HEK293 (cell line): ENCODE results near the gene STX3.
A peak's percentile ranks its signal among the peaks of the same experiment; 100 is the strongest.

Experiments
- KLF8 ChIP-seq: fragments of 450-650 bp; formaldehyde crosslinking; IDR thresholded peaks from 2 replicates; pipeline ENCODE4 v1.5.1; 2016; ENCODE audit warnings: missing biosample characterization, missing genetic modification characterization
- MEIS1 ChIP-seq: sonication (generic); formaldehyde crosslinking; IDR thresholded peaks from 2 replicates; pipeline ENCODE4 v1.8.1; 2022; ENCODE audit warnings: missing genetic modification reagents, mild to moderate bottlenecking, borderline replicate concordance
- MZF1 ChIP-seq: fragments of 450-650 bp; formaldehyde crosslinking; IDR thresholded peaks from 2 replicates; pipeline ENCODE4 v1.5.1; 2017; ENCODE audit warnings: missing biosample characterization, missing genetic modification characterization, borderline replicate concordance
- PRDM2 ChIP-seq: fragments of 450-650 bp; formaldehyde crosslinking; IDR thresholded peaks from 2 replicates; pipeline ENCODE4 v1.5.1; 2016; ENCODE audit warnings: missing biosample characterization, missing genetic modification characterization, borderline replicate concordance
- YY1 ChIP-seq: fragments of 450-650 bp; formaldehyde crosslinking; IDR thresholded peaks from 2 replicates; pipeline ENCODE4 v1.5.1; 2018; ENCODE audit warnings: missing biosample characterization, missing genetic modification characterization
- ZBTB1 ChIP-seq: fragments of 450-650 bp; formaldehyde crosslinking; IDR thresholded peaks from 2 replicates; pipeline ENCODE4 v1.5.1; 2016; ENCODE audit warnings: missing biosample characterization, missing genetic modification characterization
- ZBTB20 ChIP-seq: fragments of 450-650 bp; formaldehyde crosslinking; IDR thresholded peaks from 2 replicates; pipeline ENCODE4 v1.5.1; 2016; ENCODE audit warnings: missing biosample characterization, missing genetic modification characterization
- ZNF157 ChIP-seq: fragments of 450-650 bp; formaldehyde crosslinking; IDR thresholded peaks from 2 replicates; pipeline ENCODE4 v1.5.1; 2016; ENCODE audit warnings: missing biosample characterization, missing genetic modification characterization
- ZNF266 ChIP-seq: fragments of 450-650 bp; formaldehyde crosslinking; IDR thresholded peaks from 2 replicates; pipeline ENCODE4 v1.5.1; 2016; ENCODE audit warnings: missing biosample characterization, missing genetic modification characterization, low read depth
- ZNF335 ChIP-seq: fragments of 450-650 bp; formaldehyde crosslinking; conservative IDR thresholded peaks from 2 replicates; pipeline ENCODE4 v1.5.1; 2016; ENCODE audit warnings: missing biosample characterization, missing genetic modification characterization
- ZNF394 ChIP-seq: fragments of 450-650 bp; formaldehyde crosslinking; IDR thresholded peaks from 2 replicates; pipeline ENCODE4 v1.5.1; 2016; ENCODE audit warnings: missing biosample characterization, missing genetic modification characterization, mild to moderate bottlenecking, moderate library complexity, borderline replicate concordance
- ZNF426 ChIP-seq: fragments of 450-650 bp; formaldehyde crosslinking; IDR thresholded peaks from 2 replicates; pipeline ENCODE4 v1.5.1; 2017; ENCODE audit warnings: missing biosample characterization, missing genetic modification characterization, mild to moderate bottlenecking, inconsistent platforms, moderate library complexity
- ZNF510 ChIP-seq: fragments of 450-650 bp; formaldehyde crosslinking; IDR thresholded peaks from 2 replicates; pipeline ENCODE4 v1.5.1; 2018; ENCODE audit warnings: mild to moderate bottlenecking, missing genetic modification characterization, missing biosample characterization; ENCODE audit not compliant: insufficient replicate concordance
- ZNF600 ChIP-seq: fragments of 450-650 bp; formaldehyde crosslinking; IDR thresholded peaks from 2 replicates; pipeline ENCODE4 v1.5.1; 2016; ENCODE audit warnings: missing biosample characterization, missing genetic modification characterization
- ZNF629 ChIP-seq: fragments of 450-650 bp; formaldehyde crosslinking; IDR thresholded peaks from 2 replicates; pipeline ENCODE4 v1.5.1; 2017; ENCODE audit warnings: missing biosample characterization, missing genetic modification characterization
- ZNF692 ChIP-seq: fragments of 450-650 bp; formaldehyde crosslinking; IDR thresholded peaks from 2 replicates; pipeline ENCODE4 v1.5.1; 2016; ENCODE audit warnings: missing biosample characterization, missing genetic modification characterization
- ZNF76 ChIP-seq: fragments of 450-650 bp; formaldehyde crosslinking; IDR thresholded peaks from 2 replicates; pipeline ENCODE4; 2016; ENCODE audit warnings: low read depth, missing biosample characterization, missing genetic modification characterization, borderline replicate concordance
- ZSCAN23 ChIP-seq: fragments of 450-650 bp; formaldehyde crosslinking; IDR thresholded peaks from 2 replicates; pipeline ENCODE4 v1.5.1; 2016; ENCODE audit warnings: missing biosample characterization, missing genetic modification characterization
- TF ChIP-seq, protein P1 (sequence below): fragments of 450-650 bp; formaldehyde crosslinking; IDR thresholded peaks from 2 replicates; pipeline ENCODE4 v1.5.1; 2017; ENCODE audit warnings: missing biosample characterization, missing genetic modification characterization
- TF ChIP-seq, protein P2 (sequence below): fragments of 450-650 bp; formaldehyde crosslinking; IDR thresholded peaks from 2 replicates; pipeline ENCODE4 v1.5.1; 2016; ENCODE audit warnings: missing biosample characterization, missing genetic modification characterization
- TF ChIP-seq, protein P3 (sequence below): fragments of 450-650 bp; formaldehyde crosslinking; IDR thresholded peaks from 2 replicates; pipeline ENCODE4 v1.5.1; 2016; ENCODE audit warnings: missing biosample characterization, missing genetic modification characterization
- TF ChIP-seq, protein P4 (sequence below): IDR thresholded peaks from 2 replicates; pipeline ENCODE4 v1.6.1; 2011; ENCODE audit warnings: mild to moderate bottlenecking, low read depth, low read length, borderline replicate concordance

Gene STX3

GRCh38 chr11:59810189-59810910 is 55.2 kb downstream of the STX3 start, which contains the start of gene MRPL16 (continued):
- TF ChIP-seq PRDM2 (tag by site-specific recombination) (no peak), ZSCAN23 (tag by site-specific recombination) (0 out of 2 replicates have a peak, but pooled peaks have one; percentile 20), MEIS1 (CRISPR knock-in tag) (no peak), ZNF335 (tag by site-specific recombination) (peak; percentile 55), MZF1 (tag by site-specific recombination) (no peak), ZBTB20 (tag by site-specific recombination) (peak; percentile 37; the same call in 1 of the 2 replicates), ZNF266 (tag by site-specific recombination) (no peak), ZNF76 (tag by site-specific recombination) (peak; percentile 66; the same call in 1 of the 2 replicates), ZNF600 (tag by site-specific recombination) (peak; percentile 32; the same call in 1 of the 2 replicates), ZBTB1 (tag by site-specific recombination) (no peak), ZNF510 (tag by site-specific recombination) (no peak), ZNF394 (peak; percentile 67; the same call in 1 of the 2 replicates), YY1 (tag by site-specific recombination) (peak; percentile 43; the same call in 1 of the 2 replicates), KLF8 (peak; percentile 87), ZNF692 (tag by site-specific recombination) (peak; percentile 61; the same call in 1 of the 2 replicates), ZNF629 (tag by site-specific recombination) (peak; percentile 69), ZNF426 (no peak), ZNF157 (tag by site-specific recombination) (no peak)
- TF ChIP-seq, protein P1, sequence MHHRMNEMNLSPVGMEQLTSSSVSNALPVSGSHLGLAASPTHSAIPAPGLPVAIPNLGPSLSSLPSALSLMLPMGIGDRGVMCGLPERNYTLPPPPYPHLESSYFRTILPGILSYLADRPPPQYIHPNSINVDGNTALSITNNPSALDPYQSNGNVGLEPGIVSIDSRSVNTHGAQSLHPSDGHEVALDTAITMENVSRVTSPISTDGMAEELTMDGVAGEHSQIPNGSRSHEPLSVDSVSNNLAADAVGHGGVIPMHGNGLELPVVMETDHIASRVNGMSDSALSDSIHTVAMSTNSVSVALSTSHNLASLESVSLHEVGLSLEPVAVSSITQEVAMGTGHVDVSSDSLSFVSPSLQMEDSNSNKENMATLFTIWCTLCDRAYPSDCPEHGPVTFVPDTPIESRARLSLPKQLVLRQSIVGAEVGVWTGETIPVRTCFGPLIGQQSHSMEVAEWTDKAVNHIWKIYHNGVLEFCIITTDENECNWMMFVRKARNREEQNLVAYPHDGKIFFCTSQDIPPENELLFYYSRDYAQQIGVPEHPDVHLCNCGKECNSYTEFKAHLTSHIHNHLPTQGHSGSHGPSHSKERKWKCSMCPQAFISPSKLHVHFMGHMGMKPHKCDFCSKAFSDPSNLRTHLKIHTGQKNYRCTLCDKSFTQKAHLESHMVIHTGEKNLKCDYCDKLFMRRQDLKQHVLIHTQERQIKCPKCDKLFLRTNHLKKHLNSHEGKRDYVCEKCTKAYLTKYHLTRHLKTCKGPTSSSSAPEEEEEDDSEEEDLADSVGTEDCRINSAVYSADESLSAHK = no peak
- TF ChIP-seq, protein P2, sequence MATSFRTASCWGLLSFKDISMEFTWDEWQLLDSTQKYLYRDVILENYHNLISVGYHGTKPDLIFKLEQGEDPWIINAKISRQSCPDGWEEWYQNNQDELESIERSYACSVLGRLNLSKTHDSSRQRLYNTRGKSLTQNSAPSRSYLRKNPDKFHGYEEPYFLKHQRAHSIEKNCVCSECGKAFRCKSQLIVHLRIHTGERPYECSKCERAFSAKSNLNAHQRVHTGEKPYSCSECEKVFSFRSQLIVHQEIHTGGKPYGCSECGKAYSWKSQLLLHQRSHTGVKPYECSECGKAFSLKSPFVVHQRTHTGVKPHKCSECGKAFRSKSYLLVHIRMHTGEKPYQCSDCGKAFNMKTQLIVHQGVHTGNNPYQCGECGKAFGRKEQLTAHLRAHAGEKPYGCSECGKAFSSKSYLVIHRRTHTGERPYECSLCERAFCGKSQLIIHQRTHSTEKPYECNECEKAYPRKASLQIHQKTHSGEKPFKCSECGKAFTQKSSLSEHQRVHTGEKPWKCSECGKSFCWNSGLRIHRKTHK (tag by site-specific recombination) = no peak
- TF ChIP-seq, protein P3, sequence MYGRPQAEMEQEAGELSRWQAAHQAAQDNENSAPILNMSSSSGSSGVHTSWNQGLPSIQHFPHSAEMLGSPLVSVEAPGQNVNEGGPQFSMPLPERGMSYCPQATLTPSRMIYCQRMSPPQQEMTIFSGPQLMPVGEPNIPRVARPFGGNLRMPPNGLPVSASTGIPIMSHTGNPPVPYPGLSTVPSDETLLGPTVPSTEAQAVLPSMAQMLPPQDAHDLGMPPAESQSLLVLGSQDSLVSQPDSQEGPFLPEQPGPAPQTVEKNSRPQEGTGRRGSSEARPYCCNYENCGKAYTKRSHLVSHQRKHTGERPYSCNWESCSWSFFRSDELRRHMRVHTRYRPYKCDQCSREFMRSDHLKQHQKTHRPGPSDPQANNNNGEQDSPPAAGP (tag by site-specific recombination) = peak; percentile 71; the same call in 1 of the 2 replicates
- TF ChIP-seq, protein P4, sequence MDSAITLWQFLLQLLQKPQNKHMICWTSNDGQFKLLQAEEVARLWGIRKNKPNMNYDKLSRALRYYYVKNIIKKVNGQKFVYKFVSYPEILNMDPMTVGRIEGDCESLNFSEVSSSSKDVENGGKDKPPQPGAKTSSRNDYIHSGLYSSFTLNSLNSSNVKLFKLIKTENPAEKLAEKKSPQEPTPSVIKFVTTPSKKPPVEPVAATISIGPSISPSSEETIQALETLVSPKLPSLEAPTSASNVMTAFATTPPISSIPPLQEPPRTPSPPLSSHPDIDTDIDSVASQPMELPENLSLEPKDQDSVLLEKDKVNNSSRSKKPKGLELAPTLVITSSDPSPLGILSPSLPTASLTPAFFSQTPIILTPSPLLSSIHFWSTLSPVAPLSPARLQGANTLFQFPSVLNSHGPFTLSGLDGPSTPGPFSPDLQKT = no peak
